Adrenal gland (tissue), 5 donors: Measurements from ENCODE around the gene DCPS.
"Not testable (repeated sequence)": the region's sequence is repeated elsewhere in the genome, so short reads cannot be mapped to it uniquely, and the experiment has no call there.

Experiments used
- CTCF ChIP-seq, 6 experiments: fragments of 450-650 bp in 4 of 6; fragments of 200-600 bp in 2 of 6; sonication (generic) in 1 of 6; IDR thresholded peaks; 1 replicate in 5 of 6; 2 replicates in 1 of 6; pipeline versions ENCODE4 v1.5.1 to v1.8.0; 2016 to 2021; ENCODE audit warnings: antibody characterized with exemption in 6 of 6, mild to moderate bottlenecking in 2 of 6, moderate library complexity in 1 of 6
- POLR2A ChIP-seq, 2 donors: fragments of 450-650 bp; IDR thresholded peaks; one replicate each; pipeline ENCODE4 v1.6.1; 2017; ENCODE audit warnings: antibody characterized with exemption in 2 of 2, mild to moderate bottlenecking in 2 of 2, moderate library complexity in 1 of 2
- donor health status: DM: no; HTN: no; CAD: no.

GRCh38 chr11:126365508-126365907 is 61.6 kb downstream of the DCPS start:
- not testable (repeated sequence) for TF ChIP-seq CTCF, POLR2A (IDR thresholded peaks at IDR 0.05)
